GM18867 (cell line): Measurements from ENCODE around the gene AOC3.

Source experiments
- ATAC-seq: cut with Tn5 transposase; IDR thresholded peaks from one replicate; pipeline ENCODE4 v1.9.1; 2021; ENCODE audit warnings: mild to moderate bottlenecking, moderate library complexity; ENCODE audit not compliant: unreplicated experiment

Gene AOC3

GRCh38 chr17:42850954-42851353, at the start of gene AOC3:
Gene AOC3 (plus strand): TSS chr17:42851199. CDS start chr17:42851344, 145 bp downstream.
- ATAC-seq, result no peak

GRCh38 chr17:42803074-42803883, 47.7 kb upstream of the AOC3 start:
- no peak for ATAC-seq

- ATAC-seq, result no peak
Measured at GRCh38 chr17:42804918-42805367, 46.1 kb upstream of the AOC3 start.

GRCh38 chr17:42806249-42806648, 44.8 kb upstream of the AOC3 start:
- ATAC-seq, result no peak

GRCh38 chr17:42809250-42809649, 41.7 kb upstream of the AOC3 start:
- no peak for ATAC-seq

GRCh38 chr17:42814633-42815399, 36.2 kb upstream of the AOC3 start:
- no peak for ATAC-seq

GRCh38 chr17:42817866-42818265, 33.1 kb upstream of the AOC3 start:
- ATAC-seq, result no peak

GRCh38 chr17:42818379-42818778, 32.6 kb upstream of the AOC3 start:
- no peak for ATAC-seq

- ATAC-seq, result no peak
Measured at GRCh38 chr17:42819939-42820535, 31.0 kb upstream of the AOC3 start.

- no peak for ATAC-seq
Measured at GRCh38 chr17:42821176-42821575, 29.8 kb upstream of the AOC3 start.

- ATAC-seq, result no peak
Measured at GRCh38 chr17:42827472-42827871, 23.5 kb upstream of the AOC3 start.

GRCh38 chr17:42830971-42831370, 20.0 kb upstream of the AOC3 start:
- ATAC-seq, result no peak

GRCh38 chr17:42832213-42832933, 18.6 kb upstream of the AOC3 start:
- ATAC-seq, result no peak

GRCh38 chr17:42832934-42833766, 17.8 kb upstream of the AOC3 start, which contains the start of gene PSME3:
Gene PSME3 (plus strand): TSS chr17:42833397. CDS start chr17:42833632, 235 bp downstream.
- ATAC-seq, result peak; percentile 77

GRCh38 chr17:42833767-42834422, 17.1 kb upstream of the AOC3 start:
- peak; percentile 8 for ATAC-seq

GRCh38 chr17:42835732-42836131, 15.3 kb upstream of the AOC3 start:
- ATAC-seq, result no peak

GRCh38 chr17:42841975-42842685, 8.9 kb upstream of the AOC3 start:
- ATAC-seq, result no peak

GRCh38 chr17:42843358-42843934, 7.6 kb upstream of the AOC3 start:
- no peak for ATAC-seq
